HG03108 (cell line): ENCODE data around the gene ITPR1.
"Not testable (repeated sequence)": the region's sequence is repeated elsewhere in the genome, so short reads cannot be mapped to it uniquely, and the experiment has no call there.

ENCODE experiments used
- ATAC-seq: cut with Tn5 transposase; IDR thresholded peaks from one replicate; pipeline ENCODE4 v1.9.1; 2021; ENCODE audit warnings: moderate library complexity; ENCODE audit not compliant: unreplicated experiment

Gene ITPR1

GRCh38 chr3:4588466-4588865 lies 95.3 kb downstream of the ITPR1 start:
- ATAC-seq = no peak

DNA sequence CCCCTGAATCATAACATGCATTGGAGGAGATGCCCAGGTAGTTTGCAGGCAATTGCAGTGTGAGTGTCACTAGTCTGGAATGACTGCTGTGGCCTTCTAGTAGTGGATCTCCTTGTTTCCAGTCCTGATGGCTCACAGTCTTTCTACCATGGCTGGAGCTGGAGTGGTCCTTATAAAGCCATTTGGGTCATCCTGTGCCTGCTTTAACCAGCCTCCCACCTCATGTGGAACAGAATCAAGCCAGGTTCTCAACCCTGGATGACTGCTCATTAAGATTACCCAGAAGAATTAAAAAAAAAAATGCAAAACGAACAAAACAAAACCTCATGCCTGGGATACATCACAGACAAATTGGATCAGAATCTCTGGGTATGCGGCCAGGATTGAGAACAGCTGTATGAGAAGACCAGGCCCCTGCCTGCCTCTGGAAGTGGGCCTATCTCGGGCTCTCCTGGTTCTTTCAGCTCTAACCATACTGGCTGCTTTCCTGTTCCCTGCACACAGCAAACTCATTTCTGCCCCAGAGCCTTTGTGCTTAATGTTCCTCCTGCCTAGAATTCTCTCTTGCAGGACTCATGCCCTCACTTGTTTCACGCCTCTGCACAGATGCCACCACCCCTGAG lies 96.4 kb downstream of the ITPR1 start:
- no peak for ATAC-seq

DNA sequence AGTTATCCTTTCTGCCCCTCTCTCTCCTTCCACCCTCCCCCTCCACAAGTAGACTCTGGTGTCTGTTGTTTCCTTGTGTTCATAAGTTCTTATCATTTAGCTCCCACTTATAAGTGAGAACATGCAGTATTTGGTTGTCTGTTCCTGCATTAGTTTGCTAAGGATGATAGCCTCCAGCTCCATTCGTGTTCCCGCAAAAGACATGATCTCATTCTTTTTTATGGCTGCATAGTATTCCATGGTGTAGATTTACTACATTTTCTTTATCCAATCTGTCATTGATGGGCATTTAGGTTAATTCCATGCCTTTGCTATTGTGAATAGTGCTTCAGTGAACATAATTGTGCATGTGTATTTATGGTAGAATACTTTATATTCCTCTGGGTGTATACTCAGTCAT lies 97.7 kb downstream of the ITPR1 start:
- not testable (repeated sequence) for ATAC-seq

GRCh38 chr3:4591669-4592068 lies 98.5 kb downstream of the ITPR1 start:
- no peak for ATAC-seq

DNA sequence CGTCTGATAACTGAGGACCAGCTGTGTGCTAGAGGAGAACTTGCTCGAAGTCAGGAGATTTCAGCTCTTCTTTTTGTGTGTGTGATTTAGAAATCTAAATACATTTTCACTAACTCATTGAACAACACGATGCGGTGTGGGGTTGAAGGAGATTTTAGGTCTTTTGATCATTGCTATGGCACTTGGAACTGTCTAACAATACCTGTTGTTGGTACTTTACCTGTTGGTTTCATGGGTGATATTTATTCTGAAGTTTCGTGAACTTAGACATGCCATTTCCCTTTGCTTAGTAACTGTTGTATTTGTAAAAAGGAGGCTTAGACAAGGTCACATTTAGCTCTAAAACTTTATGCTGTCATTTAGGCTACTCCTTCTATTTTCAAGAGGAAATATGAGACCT lies 99.9 kb downstream of the ITPR1 start:
- ATAC-seq = no peak

- no peak for ATAC-seq
Measured at GRCh38 chr3:4595710-4596113, 102.6 kb downstream of the ITPR1 start.

DNA sequence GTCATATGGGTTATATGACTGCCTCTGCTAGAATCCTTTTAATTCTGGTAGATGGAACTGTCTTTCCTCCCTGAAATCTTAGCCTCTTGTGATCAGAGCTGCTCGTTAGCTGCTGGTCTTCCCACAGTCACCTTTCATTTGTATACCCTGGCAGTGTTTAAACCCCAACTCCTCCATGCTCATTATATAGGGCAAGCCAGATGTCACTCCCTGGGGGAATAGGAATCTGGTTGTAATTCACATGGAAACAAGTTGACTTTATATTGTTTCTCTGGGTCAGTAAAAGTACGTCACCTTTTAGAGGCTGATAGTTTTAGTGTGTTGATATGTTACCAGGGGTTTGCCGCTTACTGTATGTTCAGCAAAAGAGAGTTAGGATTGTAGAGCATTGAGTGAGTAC lies 103.5 kb downstream of the ITPR1 start:
- ATAC-seq = no peak

DNA sequence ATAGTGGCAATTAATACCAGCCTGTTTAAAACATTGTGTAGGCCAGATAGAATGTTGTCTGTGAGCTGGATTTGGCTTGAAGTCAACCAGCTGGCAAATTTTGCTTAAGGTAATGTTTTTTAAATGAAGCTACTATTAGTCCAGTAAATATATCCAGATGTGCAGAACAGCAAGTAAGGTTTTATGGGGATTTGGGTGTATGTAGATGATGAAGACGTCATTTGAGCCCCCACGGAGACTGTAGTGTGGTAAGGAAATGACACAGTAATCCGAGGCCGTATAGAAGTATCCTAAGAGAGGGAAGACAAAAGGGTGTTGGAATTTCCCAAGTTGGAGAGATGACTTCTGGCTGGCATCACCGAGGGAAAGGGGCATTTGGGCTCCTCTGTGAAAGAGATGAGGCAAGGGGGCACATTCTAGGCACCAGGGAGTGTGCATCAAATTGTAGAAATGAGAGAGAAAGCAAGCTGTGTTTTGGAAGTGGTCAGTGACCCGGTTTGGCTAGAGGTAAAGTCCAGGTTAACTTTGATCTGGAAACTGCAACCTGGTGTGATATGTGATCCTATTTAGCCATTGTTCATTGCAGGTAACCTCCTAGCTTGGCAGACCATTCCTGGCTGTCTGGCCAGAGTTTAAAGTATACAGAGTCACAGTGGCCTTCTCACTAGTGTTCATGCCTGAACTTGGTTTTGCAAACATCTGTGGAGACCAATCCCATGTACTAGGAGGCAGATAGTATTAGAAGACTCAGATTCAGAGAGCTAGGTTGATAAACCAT lies 104.2 kb downstream of the ITPR1 start:
- no peak for ATAC-seq

GRCh38 chr3:4598232-4598631 lies 105.1 kb downstream of the ITPR1 start:
- ATAC-seq = not testable (repeated sequence)

GRCh38 chr3:4599612-4600011 lies 106.5 kb downstream of the ITPR1 start:
- ATAC-seq = no peak

- ATAC-seq = no peak
Measured at GRCh38 chr3:4600493-4600892, 107.3 kb downstream of the ITPR1 start.

GRCh38 chr3:4601892-4602291 lies 108.7 kb downstream of the ITPR1 start:
- ATAC-seq = no peak

DNA sequence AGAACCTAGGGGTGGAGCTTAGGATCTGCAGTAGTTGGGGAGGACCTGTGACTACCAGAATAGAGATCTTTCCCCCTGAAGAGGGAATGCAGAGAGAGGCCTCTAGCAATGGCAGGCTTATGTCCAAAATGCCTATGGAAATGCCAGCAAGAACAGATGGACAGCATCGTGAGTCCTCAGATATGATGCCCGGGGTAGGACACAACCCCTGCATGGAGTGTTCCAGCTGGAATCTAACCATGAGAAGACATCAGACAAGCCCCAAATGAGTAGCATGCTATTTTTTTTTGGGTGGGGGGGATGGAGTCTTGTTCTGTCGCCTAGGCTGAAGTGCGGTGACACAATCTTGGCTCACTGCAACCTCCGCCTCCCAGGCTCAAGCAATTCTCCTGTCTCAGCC lies 111.5 kb downstream of the ITPR1 start:
- no peak for ATAC-seq

- no peak for ATAC-seq
Measured at GRCh38 chr3:4606911-4607310, 113.8 kb downstream of the ITPR1 start.

DNA sequence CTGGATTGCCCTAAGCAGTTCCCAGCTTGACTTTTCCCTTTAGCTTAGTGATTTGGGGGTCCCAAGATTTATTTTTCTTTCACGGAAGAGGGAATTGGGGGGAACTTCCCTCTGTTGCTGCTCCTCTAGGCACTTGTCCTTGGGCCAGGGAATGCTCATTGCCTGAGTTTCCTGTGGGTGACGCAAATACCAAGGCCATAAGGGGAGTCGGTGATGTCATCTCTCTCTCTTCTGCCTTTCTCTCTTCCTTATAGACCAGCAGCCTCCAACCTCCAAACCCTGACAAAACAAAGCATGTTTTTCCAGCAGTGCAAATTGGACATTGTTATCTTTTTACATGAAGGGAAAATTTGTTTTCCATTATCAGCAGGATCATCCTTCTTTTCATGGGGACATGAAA lies 120.2 kb downstream of the ITPR1 start:
- no peak for ATAC-seq

- no peak for ATAC-seq
Measured at GRCh38 chr3:4614070-4614469, 120.9 kb downstream of the ITPR1 start.

GRCh38 chr3:4614927-4615326 lies 121.8 kb downstream of the ITPR1 start:
- ATAC-seq = no peak

GRCh38 chr3:4615750-4616149 lies 122.6 kb downstream of the ITPR1 start:
- ATAC-seq = no peak

DNA sequence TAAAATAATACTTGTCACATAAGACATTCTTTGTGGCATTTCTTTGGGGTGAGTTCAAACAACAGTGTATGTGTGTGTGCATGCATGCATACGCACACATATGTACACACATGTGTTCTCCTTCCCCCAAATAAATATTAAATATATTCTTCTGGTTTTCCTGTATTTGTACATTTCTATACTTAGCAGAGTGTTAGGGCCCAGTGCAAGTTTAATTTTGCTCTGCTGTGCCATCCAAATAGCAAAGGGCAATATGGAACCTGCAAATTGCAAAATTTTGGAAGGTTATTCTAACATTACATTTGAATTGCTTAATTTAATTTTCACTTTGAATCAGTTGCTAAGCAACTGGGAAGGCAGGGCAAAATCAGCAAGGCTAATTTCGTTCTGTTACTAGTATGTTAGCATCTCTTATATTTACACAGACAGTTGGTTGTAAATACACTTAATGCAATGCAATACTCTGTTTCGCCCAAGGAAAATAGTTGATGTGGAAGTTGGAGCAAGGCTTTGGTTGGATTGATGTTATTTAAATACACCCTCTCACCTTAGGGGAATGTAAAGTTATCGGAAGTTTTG lies 130.4 kb downstream of the ITPR1 start:
- ATAC-seq = no peak

DNA sequence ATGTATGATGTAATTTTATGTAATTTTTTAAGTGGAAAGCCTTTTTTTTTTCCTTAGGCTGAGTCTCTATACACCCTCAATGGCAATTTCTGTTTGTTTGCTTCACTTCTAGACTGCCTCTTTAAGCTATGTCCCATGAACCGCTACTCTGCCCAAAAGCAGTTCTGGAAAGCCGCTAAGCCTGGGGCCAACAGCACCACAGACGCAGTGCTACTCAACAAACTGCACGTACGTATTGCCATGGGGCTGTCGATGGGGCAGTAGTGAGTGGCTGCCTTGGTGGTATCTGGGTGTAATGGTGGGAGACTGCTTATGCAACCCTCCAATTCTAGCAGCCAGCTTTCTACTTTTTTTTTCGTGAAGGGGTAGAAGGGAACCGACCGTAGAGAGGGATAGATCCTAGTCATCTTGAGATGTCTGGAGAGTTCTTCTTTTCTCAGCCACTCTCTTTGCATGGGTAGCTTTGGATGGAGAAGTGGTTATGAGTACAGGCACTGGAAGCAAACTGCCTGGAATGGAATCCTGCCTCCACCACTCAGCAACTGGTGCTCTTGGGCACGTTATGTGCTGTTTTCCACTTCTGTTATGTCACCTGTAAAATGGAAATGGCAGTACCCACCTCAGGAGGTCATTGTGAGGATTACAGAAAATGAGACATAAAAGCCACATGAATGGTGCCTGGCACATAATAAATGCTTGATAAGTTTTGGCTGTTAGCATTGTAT lies 134.7 kb downstream of the ITPR1 start:
- ATAC-seq = no peak

GRCh38 chr3:4629095-4630007 lies 136.2 kb downstream of the ITPR1 start:
- no peak for ATAC-seq
